HG02571 (cell line): Measurements from ENCODE around the gene RASL10A.

ENCODE experiments used
- ATAC-seq: cut with Tn5 transposase; IDR thresholded peaks from one replicate; pipeline ENCODE4 v1.9.1; 2021; ENCODE audit warnings: mild to moderate bottlenecking, moderate library complexity; ENCODE audit not compliant: unreplicated experiment

Gene RASL10A

DNA sequence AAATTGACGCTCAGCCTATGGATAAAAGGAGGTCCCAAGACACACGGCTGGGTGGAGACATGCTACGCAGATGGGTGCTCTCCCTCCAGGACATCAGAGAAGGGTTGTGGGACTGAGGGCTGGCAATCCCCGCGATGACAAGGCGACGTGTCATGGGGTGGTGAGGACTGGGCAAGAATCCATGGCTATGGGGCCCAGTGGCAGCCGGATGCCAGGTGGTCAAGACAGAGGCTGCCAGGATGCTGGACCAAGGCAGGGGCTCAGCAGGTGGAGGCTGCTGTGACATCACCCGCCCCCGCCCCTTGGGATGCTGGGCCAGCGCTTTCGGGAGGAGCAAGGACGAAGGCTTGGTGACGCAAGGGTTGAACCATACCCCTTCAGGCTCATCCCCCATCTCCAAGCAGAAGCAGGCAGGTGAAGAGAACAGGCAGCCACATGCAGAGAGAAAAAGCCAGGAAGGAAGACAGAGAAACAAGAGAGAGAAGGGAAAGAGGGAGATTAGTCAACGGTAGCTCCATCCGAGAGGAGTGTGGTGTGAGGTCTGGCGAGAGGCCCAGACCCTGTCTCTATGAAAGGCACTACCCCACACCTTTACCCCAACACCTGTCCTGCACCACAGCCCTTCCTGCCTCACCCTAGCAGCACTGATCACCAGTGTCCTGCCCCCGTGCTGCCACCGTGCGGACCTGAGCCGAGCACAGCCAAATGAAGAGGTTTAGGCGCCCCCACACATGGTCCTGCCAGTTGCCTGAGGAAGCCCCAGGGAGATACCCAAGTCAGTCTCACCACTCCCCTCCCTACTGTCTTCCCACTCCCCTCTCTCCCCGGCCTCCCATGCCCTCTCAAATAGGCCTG is 24.1 kb upstream of the RASL10A start:
- ATAC-seq = no peak

DNA sequence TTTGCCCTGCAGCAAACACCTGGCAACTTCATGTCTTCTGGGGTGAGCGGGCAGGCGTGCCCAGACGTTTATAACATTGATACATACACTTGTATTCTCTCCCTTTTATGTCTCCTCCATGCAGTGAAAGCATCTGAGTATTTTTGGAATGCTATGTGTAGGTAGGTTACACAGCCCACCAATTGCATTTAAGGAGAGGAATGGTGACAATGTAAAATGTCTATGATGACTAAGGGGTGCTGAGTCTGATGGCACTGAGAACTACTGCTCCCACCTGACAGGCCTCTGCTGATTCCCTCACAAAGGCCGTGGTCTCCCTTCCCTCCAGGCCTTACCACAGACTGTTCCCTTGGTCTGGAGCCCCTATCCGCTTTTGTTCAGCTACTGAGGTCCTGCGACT is 22.9 kb upstream of the RASL10A start:
- ATAC-seq = no peak

DNA sequence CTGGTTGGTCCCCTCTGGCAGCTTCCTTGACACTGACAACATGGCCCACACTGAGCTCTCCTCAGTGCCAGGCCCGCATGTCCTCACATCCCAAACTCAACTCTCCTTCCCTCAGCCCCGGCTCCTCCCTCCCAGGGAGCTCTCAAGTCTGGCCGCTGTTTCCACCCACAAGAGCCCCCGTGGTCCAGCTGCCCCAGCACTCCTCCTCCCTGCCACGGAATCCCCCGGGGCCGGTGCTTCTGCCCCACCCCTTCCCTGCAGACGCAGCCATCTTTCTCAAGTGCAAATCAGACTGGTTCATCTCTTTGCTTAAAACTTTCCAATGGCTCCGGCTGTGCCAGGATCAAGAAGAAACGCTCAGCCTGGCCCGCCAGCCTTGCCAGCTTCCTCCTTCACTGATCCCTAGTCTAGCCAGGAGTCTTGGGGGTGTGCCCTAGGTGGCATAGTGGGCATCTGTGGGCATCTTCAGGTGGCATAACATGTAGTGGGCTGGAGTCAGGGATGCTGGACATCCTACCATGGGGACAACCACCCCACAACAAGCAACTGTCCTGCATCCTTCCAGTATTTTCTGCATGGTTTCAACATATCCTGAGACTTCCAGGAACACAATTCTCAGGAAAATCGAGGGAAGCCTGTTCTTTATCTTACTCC is 22.3 kb upstream of the RASL10A start:
- no peak for ATAC-seq

DNA sequence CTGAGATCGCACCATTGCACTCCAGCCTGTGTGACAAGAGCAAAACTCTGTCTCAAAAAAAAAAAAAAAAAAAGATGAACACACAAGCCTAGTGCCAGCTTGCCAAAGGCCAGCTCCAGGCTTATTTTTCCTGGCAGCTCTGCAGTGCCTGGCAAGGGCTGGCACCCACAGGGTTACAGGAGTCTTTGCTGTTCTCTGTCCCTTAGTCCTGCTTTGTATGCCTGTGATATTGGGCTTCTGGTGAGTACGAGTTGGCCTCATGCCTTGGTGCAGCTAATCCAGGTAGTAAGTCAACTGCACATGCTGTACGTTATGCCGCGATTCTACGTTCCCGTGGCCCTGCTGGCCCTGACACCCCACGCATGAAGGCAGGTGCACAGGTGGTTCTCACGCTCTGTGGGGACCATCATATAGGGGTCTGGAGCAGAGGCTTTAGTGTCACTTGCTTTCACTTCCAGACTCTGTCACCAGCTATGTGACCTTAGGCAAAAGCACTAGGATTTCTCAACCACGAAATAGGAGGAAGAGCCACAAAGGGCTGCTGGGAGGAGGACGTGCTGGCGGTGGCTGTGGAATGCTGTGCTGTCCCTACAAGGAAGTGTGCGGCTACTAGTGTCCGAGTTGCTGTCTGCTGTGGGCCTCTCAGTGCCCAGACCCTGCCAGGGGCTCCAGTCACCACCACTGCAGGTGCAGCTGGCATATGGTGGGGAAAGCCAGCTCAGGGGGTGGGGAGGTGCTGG is 21.4 kb upstream of the RASL10A start:
- ATAC-seq = no peak

DNA sequence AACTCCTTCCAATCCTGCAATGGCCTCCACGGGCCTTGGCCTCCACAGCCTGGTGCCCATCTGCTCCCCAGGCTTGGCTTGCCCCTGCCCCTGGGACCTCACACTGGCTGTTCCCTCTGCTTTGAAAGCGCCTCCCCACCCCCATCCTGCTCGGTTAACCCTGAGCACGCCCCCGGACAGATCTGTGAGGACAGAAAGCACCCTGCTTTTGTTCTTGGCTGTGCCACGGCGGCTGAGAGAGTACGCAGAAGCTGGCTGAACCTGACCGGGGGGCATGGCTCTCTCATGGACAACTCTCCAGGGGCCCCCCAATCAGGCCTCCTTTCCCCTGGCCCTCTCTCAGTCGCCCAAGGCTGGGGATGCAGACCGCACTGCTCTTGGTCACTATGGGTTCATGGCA is 20.2 kb upstream of the RASL10A start:
- no peak for ATAC-seq

DNA sequence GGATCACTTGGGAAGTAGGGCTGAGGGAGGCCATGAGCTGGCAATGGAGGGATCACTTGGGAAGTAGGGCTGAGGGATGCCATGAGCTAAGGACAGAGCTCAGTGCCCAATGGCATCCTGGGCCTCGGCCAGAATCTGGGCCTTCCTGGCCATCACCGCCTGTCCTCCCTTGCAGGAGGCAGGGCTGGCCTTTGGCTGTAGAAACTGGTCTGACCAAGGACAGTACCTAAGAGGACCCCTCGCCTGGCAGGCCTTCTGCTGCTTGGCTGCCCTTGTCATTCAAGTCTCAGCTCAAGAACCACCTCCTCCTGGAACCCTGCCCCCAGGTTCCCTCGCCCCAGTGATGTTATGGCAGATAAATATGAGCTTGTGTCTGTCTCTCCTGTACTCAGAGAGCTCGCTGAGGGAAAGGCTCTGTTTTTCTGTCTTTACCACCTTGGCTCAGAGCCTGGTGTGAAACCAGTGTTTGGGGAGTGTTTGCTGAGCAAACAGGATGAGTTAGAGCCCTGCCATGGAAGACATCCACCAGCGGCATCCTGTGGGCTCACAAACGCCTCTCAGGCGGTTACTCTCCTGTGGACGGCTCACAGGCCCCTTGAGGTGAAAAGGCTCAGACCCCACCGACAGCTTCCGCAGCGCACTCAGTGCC is 19.3 kb upstream of the RASL10A start:
- ATAC-seq = no peak

DNA sequence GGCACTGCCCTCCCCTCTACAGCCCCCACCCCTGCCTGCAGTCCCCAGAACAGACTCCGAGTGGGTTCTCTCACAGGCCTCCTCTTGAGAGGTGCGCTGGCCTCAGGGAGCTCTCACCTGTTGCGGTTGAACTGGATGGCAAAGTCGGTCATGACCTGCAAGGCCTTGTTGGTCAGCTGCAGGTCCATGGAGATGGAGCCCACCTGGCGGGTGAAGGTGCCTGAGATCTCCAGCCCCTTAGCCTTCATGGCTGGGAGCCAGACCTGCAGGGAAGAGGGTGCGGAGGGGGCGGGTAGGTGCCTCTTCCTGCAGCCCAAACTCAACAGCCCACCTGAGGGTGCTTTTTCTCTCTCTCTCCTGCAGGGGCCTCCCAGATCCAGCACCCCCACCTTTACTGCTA is 18.7 kb upstream of the RASL10A start:
- ATAC-seq = no peak

DNA sequence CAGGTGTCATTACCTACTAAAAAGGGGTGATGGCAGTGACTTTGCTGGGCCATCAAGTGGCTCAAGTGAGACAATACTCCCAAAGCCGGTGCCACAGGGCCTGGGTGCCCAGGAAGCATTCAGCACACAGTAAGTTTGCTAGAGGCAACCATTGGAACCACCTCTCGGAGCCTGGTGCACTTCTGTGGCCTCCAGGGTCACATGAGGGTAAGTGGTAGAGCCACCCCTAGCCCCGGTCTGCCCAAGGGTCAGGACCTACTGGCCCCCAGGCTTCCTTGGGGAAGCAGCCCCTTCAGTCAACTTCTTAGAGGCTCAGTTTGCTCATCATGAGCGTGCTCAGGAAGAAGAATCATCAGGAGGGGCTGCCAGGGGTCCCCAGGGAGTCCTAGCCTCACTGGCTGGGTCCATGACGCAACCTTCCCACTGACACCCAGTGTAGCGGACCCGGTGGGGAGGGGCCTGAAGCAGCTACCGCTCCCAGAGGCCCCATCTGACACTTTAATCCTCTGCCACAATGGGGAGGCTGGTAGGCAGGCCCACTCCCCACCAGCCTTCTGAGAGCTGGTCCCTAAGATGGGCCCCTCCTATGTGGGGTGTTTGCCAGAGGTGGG is 17.5 kb upstream of the RASL10A start:
- ATAC-seq = no peak

DNA sequence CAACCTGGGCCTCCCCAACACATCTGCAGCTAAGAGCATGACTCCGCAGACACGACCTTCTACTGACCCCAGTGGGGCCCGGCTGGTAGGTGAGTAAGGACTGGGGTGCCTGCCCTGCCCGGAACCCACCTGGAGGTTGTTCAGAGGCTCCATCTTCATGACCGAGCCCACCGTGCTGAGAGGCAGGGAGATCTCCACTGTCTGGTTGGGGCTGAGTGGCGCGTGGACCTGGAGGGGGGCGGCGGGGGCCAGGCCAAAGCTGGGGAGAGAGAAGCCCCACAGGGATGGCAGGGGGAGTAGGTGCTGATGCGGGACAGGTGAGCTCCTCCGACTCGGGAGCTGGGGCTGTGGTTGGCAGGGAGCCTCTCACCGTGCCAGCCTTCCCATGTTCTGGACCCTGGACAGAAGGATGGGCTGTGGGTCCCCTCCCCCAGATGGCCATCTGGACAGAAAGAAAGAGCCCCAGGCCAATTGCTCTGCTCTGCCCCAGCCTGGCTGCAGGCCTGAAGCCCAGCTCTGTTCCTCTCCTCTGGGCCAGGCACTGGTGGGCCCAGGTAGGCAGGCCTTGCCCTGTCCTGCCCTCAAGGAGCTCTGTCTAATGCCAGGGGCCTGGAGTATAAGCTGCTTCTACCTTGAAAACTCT is 16.3 kb upstream of the RASL10A start:
- no peak for ATAC-seq

DNA sequence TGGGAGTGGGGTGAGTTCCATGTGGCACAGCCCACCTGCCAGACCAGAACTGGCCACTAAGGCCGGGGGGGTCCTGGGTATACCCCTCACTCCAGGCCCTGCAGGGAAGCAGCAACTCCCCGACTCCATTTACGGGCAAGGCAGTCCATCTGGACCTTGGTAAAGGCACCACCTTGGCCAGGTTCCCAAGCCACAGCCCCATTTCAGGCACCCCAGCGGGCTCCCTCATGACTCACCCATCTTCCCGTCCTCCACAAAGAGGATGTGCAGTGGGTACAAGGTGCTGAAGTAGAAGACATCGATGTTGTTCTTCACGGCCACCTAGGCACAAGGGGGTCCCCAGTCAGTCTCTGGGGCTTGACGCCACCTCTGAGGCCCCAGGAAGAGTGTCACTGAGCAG is 15.7 kb upstream of the RASL10A start:
- no peak for ATAC-seq

DNA sequence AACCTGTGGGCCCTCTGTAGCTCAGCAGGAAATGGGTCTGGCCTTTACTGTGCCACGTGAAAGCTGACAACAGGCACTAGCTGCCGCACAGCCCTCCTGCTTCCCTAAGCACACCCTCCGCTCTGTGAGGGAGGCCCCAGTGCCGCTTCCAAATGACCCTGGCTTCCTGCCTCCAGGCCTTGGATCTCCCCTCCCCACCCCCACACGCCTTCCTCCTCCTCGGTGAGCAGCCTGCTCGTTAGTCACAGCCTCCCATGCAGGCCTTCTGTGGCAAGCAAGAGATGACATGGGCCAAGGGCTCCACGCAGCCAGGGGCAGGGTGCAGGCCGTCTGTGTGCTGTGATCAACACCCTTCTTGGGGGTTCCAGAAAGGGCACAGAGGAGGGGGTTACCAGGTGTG is 15.3 kb upstream of the RASL10A start:
- no peak for ATAC-seq

DNA sequence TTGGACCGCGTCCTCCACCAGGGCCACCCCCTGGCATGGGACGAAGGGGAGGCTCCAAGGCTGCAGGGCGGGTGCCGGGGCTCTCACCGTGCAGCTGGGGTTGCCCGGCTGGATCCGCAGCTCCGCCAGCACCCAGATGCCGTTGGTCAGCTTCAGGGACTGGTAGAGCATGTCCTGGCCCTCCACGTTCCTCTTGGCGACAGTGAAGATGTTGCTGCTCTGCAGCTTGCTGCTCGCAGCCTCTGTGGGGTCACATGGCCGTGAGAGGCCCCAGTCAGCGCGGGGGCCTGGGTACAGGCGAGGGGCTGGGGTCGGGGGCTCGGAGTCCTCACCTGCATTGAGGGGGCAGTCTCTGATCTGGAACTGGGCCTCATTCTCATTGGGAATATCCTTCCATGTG is 14.8 kb upstream of the RASL10A start:
- ATAC-seq = no peak

DNA sequence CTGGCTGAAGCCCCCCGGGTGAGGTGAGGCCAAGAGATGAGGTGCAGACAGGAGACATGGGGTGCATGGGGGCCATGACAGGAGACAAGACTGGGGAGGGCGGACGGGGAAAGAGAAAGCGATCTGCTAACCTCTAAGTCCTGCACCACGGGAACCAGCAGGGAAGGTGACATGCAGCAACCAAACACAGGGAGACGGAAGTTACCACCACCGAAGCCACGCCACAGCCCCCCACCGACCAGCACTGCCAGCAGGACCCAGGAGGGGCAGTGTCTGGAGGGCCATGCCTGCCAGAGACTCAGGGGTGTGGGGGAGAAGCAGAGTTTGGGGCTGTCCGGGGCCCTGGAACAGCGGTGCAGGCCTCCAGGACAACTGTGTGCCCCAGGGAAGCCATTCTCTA is 14.1 kb upstream of the RASL10A start:
- ATAC-seq = no peak

DNA sequence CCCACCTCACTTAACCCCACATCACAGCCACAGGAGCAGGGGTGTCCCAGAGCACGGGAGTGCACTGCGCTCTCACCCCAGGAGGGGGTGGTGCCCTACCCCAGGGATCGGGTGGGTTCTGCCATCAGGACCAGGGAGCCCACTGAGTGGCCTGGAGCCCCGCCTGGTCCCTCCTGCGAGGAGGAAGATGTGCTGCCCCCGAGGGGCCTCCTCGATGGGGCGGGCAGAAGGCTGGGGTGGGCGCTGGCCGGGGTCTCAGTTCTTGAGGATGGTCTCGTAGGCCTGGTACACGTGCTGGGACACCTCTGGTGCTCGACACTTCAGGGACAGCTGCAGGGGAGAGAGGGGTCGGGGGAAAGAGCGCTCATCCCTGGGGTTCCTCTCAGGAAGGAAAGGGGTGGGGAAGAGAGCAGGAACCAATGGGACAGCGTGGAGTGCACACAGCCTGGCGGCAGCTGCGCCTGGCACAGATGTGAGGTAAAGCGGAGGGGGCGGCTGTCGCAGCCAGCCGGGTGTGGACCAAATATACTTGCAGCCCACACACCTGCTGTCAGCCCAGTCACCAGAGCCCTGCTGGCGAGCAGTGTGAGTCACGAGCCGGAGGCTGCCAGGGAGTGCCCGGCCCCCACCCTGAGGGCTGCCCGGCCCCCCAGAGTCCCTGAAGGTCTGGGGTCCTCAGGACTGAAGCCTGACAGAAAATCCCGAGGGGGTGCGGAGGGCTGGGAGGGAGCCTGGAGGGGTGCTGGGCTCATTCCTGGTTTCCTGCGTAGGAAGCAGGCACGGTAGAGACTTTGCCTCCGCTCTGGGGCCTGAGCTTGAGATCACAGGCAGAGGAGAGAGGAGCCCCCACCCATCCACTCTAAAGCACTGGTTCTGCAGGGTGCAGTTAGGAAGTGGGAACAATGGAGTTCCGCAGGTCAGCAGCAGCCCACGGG is 13.3 kb upstream of the RASL10A start:
- ATAC-seq = no peak

DNA sequence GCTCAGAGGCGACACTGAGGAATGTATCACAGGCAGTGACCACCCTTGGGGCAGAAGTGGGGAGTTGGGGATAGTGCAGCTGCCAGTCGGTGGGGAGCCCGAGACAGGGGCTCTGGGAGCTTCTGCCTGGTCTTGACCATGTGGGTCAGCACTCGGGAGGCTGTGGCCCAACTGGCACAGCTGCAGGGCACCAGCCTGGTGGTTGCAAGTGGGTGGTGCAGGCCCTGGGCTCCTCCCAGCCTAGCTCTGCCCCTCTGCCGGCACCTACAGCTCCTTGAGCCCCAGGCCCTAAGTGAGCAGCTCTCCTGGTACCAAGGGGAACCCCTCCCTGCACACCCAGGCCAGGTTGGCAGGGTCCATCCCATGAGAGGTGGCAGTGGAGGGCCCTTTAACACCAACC is 12.6 kb upstream of the RASL10A start:
- no peak for ATAC-seq

DNA sequence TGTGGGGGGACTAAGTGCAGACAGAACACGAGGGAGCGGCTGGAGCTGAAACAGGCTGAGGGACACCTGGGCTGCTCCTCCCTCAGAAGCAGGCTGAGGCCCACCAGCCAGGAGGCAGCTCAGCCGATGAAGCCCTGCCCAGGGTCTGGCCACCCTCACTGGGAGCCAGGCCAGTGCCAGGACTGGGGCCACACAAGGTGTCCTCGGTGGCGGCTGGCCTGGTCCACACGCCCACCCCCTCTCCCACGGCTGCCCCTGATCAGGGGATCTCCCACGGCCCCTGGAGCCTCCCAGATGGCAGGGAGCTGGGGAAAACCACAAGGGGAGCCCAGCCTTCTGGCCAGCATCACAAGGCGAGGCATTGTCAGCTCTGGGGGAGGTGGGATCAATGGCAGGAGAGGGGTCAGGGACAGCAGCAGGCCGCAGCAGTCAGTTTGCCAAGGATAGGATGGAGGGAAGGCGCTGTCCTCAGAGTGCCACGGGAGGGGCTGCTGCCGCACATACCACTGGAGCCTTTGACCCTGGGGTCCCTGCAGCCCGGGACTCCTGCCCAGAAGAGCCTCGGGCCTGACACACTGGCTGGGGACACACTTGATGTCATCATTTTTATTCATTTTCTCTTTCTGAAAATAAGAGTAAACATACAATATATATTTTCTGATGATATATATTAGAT is 11.7 kb upstream of the RASL10A start:
- ATAC-seq = no peak

DNA sequence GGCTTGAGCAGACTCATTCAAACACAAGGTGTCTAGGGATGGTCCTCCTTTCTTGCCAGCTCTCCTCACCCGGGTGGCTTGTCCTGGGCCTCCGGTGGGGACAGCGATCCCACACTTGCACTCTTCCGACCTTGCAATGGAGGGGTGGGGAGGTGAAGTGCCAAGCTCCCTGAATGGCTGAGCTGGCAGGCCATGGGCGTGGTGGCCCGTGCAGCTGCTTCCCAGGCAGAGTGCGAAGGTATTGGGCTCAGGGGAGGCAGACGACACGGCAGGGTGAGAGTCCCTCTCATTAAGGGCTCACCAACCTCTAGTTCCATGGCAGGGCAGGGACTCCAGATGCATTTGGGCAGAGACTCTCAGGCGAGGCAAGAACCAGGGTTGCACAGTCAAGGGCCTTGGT is 11.0 kb upstream of the RASL10A start:
- no peak for ATAC-seq

DNA sequence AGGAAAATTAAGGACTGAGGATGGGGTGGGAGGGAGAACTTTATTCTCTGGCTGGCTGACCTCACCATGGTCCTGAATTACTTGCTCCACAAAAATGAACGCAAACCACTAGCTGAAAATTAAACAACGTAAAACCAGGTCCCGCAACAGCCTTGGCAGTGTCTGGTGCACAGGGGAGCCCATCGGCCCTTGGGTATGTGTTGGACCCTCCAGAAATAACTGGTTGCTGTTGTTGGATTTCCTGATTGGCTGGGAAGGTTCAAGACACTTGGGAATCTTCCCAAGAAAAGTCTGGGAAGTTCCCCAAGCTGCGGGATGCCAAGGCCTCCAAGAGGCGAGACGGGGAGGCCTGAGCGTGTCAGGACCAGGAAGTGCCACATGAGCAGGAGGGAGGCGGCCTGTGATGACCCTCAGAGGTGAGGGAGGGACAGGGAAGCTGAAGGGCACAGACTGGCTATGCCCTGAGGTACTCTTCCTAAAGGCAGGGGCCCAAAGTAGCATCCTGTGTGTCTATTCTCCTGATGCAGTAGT is 10.4 kb upstream of the RASL10A start:
- no peak for ATAC-seq

DNA sequence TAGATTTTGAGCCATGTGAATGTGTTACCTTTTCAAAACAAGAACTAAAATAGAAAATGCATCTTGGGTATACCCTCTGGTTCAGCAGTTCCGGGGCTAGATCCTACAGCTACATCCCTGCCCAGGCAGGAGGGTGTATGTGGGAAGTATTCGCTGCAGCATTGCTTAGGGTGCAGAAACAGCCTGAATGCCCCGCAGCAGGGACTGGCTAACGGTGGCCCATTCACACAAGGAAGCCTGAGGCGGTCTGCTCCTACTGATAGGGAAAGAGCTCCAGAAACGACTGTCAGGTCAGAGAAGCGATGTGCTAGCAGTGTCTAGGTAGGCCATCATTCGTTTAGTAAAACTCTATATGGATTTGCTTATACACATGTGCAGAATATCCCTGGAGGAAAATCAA is 9.9 kb upstream of the RASL10A start:
- no peak for ATAC-seq
